K562 (cell line): ENCODE results near the gene TECPR1. TPM values are rescaled to one million over a fixed set of nuclear protein-coding genes. Genes with fewer than 3 reads are reported as not detected.

Experiments
- ATAC-seq: fragments of 200-7000 bp; cut with Tn5 transposase; 3 replicates; pipeline ENCODE4 v1.9.1; 2020; ENCODE audit warnings: moderate library complexity
- BruUV-seq: library from RNA; stranded (reverse); fragments of 400-500 nt; replicated peaks from 2 replicates; lab custom pipeline; 2021; lab: Mats Ljungman, UMichigan
- CTCF ChIA-PET: fragments of 300-600 bp; formaldehyde crosslinking; extraction: SDS; loops from one replicate; lab custom pipeline; 2021; ENCODE audit warnings: low intra/inter-chr PET ratio; lab: Yijun Ruan, JAX
- POLR2A ChIA-PET: fragments of 300-600, 350-650 bp; sonication (Branson Sonifier 250); formaldehyde crosslinking; extraction: SDS; loops from one replicate; lab custom pipeline; 2021; ENCODE audit warnings: antibody characterized with exemption, inconsistent platforms; lab: Yijun Ruan, JAX
- DNase-seq, 4 experiments: peaks; one replicate each; pipeline versions ENCODE4 v3.0.0 to v3.0.0-alpha.2; 2011 to 2018; ENCODE audit warnings: low spot score in 3 of 4, mixed read lengths in 3 of 4; ENCODE audit errors: extremely low read depth in 1 of 4
- FAIRE-seq: peaks from 2 replicates; lab custom pipeline; 2011; peaks lifted over from hg19 to GRCh38; lab: Jason Lieb, UNC
- H2AFZ ChIP-seq: 2 replicates; pipeline ENCODE4 v1.6.0; 2011; ENCODE audit warnings: low read depth, low read length, control low read depth, inconsistent platforms
- H3K27ac ChIP-seq: fragments of 200-600 bp; 3 replicates; pipeline ENCODE4 v1.8.0; 2011; ENCODE audit warnings: low read depth, mild to moderate bottlenecking, control low read depth, inconsistent platforms, low read length, moderate library complexity, mixed read lengths; ENCODE audit errors: extremely low read depth
- H3K27me3 ChIP-seq, 2 experiments: fragments of 300-600 bp in 1 of 2; 2 replicates in 1 of 2; 3 replicates in 1 of 2; pipeline versions ENCODE4 v1.6.0 to v1.8.0; 2011; ENCODE audit warnings: inconsistent platforms in 2 of 2, low read length in 2 of 2, mild to moderate bottlenecking in 1 of 2, mixed read lengths in 1 of 2, moderate library complexity in 1 of 2; ENCODE audit not compliant: control insufficient read depth in 2 of 2, insufficient read depth in 2 of 2
- H3K36me3 ChIP-seq: fragments of 300-600 bp; 3 replicates; pipeline ENCODE4 v1.8.0; 2011; ENCODE audit warnings: mild to moderate bottlenecking, low read length, inconsistent platforms; ENCODE audit not compliant: control insufficient read depth, insufficient read depth
- H3K4me1 ChIP-seq, 2 experiments: fragments of 200-600 bp in 1 of 2; replicated peaks in 1 of 2; 2 replicates in 1 of 2; 3 replicates in 1 of 2; pipeline versions ENCODE4 v1.5.1 to v1.8.0; 2011; ENCODE audit warnings: inconsistent platforms in 2 of 2, low read length in 2 of 2, mild to moderate bottlenecking in 1 of 2, mixed read lengths in 1 of 2, moderate library complexity in 1 of 2; ENCODE audit not compliant: control insufficient read depth in 2 of 2, insufficient read depth in 2 of 2
- H3K4me2 ChIP-seq: 2 replicates; pipeline ENCODE4 v1.6.1; 2011; ENCODE audit warnings: low read length, control low read depth, inconsistent platforms, mixed read lengths; ENCODE audit not compliant: insufficient read depth
- H3K4me3 ChIP-seq: fragments of 200-600 bp; sonication (generic), shearing (Covaris generic); 2 replicates; pipeline ENCODE4 v1.5.1; 2016; ENCODE audit warnings: control low read depth, inconsistent platforms
- H3K79me2 ChIP-seq: fragments of 200-600 bp; 3 replicates; pipeline ENCODE4 v1.8.0; 2011; ENCODE audit warnings: low read length, inconsistent platforms; ENCODE audit not compliant: control insufficient read depth, insufficient read depth
- H3K9ac ChIP-seq, 2 experiments: 2 replicates each; pipeline versions ENCODE4 v1.6.0 to v1.6.1; 2011; ENCODE audit warnings: low read depth in 2 of 2, low read length in 2 of 2, control low read depth in 1 of 2, inconsistent platforms in 1 of 2, mild to moderate bottlenecking in 1 of 2, mixed read lengths in 1 of 2; ENCODE audit not compliant: insufficient read depth in 1 of 2
- H3K9me1 ChIP-seq: one replicate; pipeline ENCODE4 v1.6.0; 2011; ENCODE audit warnings: inconsistent platforms, mild to moderate bottlenecking, low read length, moderate library complexity; ENCODE audit not compliant: control insufficient read depth, insufficient read depth
- H3K9me3 ChIP-seq: replicated peaks from 2 replicates; pipeline ENCODE4 v1.5.1; 2011; ENCODE audit warnings: low read depth, low read length, inconsistent platforms; ENCODE audit not compliant: control insufficient read depth, insufficient read depth
- H4K20me1 ChIP-seq: replicated peaks from 2 replicates; pipeline ENCODE4 v1.6.1; 2011; ENCODE audit warnings: low read length, inconsistent platforms, mixed read lengths; ENCODE audit not compliant: control insufficient read depth, insufficient read depth
- CC2D1A ChIP-seq: fragments of 450-650 bp; IDR thresholded peaks from 2 replicates; pipeline ENCODE4 v1.6.1; 2017; ENCODE audit warnings: mild to moderate bottlenecking
- POLR2G ChIP-seq: fragments of 200-400 bp; formaldehyde crosslinking; IDR thresholded peaks from 2 replicates; pipeline ENCODE4 v1.6.1; 2017; ENCODE audit warnings: low read depth, mild to moderate bottlenecking, antibody characterized with exemption, low read length, moderate library complexity
- SMC3 ChIP-seq: conservative IDR thresholded peaks from 2 replicates; pipeline ENCODE4 v1.6.1; 2011; ENCODE audit warnings: low read depth, low read length, improper control_type of control experiment; ENCODE audit not compliant: insufficient read depth
- WGBS: fragments of 100-300 bp; shearing (Covaris generic); methylation state at CpG from one replicate; pipeline ENCODE4 v1.1.6; 2016; ENCODE audit warnings: low coverage, mixed read lengths; ENCODE audit not compliant: insufficient coverage; ENCODE audit errors: missing lambda C conversion rate; 5-methylcytosine and 5-hydroxymethylcytosine counted together
- in situ Hi-C: fragments of 300-500 bp; cut with MboI; formaldehyde crosslinking; loops from 4 replicates; pipeline ENCODE4 v1.15.0; 2018; ENCODE audit warnings: inconsistent platforms, mixed read lengths
- intact Hi-C: fragments of 100-400 bp; cut with micrococcal nuclease; formaldehyde crosslinking; loops from 2 replicates; pipeline ENCODE4 v1.14.2; 2022
- polyA plus RNA-seq, 8 experiments: library from polyadenylated mRNA; depleted of rRNA in 4 of 8; stranded (reverse) in 5 of 8; unstranded in 3 of 8; fragments of >200 nt; fragmentation: Nextera tagmentation in 2 of 8; fragmentation: Illumina TruSeq in 1 of 8; extraction: Ambion mirVana in 2 of 8; extraction: Trizol in 1 of 8; gene quantifications; 2 replicates each; pipeline versions ENCODE4 v1.2.1 to v1.2.3, GENCODE V29; 2011 to 2014; ENCODE audit warnings: inconsistent platforms in 1 of 8, missing spikeins in 1 of 8
- total RNA-seq, 7 experiments: library from RNA; depleted of rRNA in 6 of 7; stranded (reverse); fragments of >200 nt in 6 of 7; fragmentation: Illumina TruSeq in 2 of 7; extraction: Trizol in 2 of 7; gene quantifications; 2 replicates each; pipeline versions ENCODE4 v1.2.1 to v1.2.3, GENCODE V29; 2011 to 2021; ENCODE audit warnings: low replicate concordance in 1 of 7
- TF ChIP-seq, protein P1 (sequence below), 2 experiments: fragments of 450-650 bp; formaldehyde crosslinking in 1 of 2; IDR thresholded peaks; 2 replicates each; pipeline versions ENCODE4 v1.4.0 to v1.6.1; 2014 to 2020; ENCODE audit warnings: mild to moderate bottlenecking in 2 of 2, borderline replicate concordance in 1 of 2, low read depth in 1 of 2
- TF ChIP-seq, protein P2 (sequence below): fragments of 200-400 bp; formaldehyde crosslinking; IDR thresholded peaks from 2 replicates; pipeline ENCODE4 v1.6.1; 2017; ENCODE audit warnings: mild to moderate bottlenecking, low read depth, low read length, moderate library complexity
- TF ChIP-seq, protein P3 (sequence below), 3 experiments: IDR thresholded peaks in 2 of 3; conservative IDR thresholded peaks in 1 of 3; 2 replicates each; pipeline ENCODE4 v1.5.1; 2011 to 2012; ENCODE audit warnings: low read length in 3 of 3, mild to moderate bottlenecking in 3 of 3, control low read depth in 2 of 3, improper control_type of control experiment in 1 of 3, inconsistent platforms in 1 of 3, low read depth in 1 of 3, mixed read lengths in 1 of 3, moderate library complexity in 1 of 3; ENCODE audit not compliant: insufficient read depth in 2 of 3

The TECPR1 gene
- total and polyA plus RNA-seq, 9 of the 15 experiments (the other 6 are each of a cell fraction or from before 2014, with no cell fraction given) = 0.17 to 15.0 (median 2.2) TPM

DNA sequence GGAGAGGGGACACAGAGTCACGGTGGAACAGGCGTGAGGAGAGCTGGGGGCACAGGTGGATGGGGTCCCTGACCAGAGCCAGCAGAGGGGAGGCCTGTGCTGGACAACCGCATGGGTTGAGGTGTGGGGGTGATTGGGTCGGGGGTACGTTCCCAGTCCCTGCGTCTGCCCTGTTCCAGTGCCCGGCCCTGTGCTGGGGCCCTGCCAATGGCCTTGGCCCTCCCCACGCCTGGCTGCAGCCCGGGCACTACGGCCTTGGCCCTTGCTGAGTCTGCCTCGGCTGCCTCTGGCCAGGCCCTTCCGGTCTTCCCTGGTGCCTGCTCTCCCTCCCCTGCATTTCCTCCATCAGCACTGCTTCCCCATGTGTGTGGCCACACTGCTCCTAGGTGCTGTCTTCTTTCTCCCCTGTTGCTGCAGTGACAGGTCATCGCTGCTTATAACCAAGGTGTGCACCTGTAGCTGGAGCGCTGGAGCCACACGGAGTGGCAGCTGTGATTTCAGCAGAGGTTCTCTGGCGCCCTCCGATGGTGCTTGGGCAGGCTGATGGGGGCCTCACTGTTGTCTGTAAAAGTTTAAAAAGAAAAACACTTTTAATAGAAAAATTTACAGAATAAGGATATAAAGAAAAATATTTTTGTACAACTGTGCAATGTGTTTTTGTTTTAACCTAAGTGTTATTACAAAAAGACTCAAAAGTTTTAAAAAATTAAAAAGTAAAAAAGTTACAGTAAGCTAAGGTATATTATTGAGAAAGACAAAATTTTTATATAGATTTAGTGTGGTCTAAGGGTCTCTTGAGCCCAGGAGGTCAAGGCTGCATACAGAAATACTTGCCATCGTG lies 86.0 kb downstream of the TECPR1 start:
- no peaks in the 10 kb centered on the region for H3K79me2 ChIP-seq
- BruUV-seq = no TSS peak
- in situ Hi-C loops (no loop called here), intact Hi-C loops (loop anchor here (1.0 to 5.0 kb wide), 3 partner anchors 60 to 145 kb away; partner anchors contain the start of gene LMTK2)
- peak; percentile 37 for FAIRE-seq
- no peaks in the 10 kb centered on the region for H3K9me1 ChIP-seq
- 52% methylated on average over 18 of the region's 18 CpGs for WGBS
- no peak overlapping the region for H2AFZ ChIP-seq
- peaks cover 0 to 9% of the 10 kb centered on the region in 2 experiments; a peak in 1 of 5 replicates for H3K4me1 ChIP-seq
- no peaks in the 10 kb centered on the region for H3K27me3 ChIP-seq
- peak; percentile 96 for ATAC-seq
- H4K20me1 ChIP-seq = peaks cover 18% of the 10 kb centered on the region; the same call in 1 of the 2 replicates
- no peak overlapping the region for H3K4me3 ChIP-seq
- no peak overlapping the region; a peak in 1 of 4 replicates for H3K9ac ChIP-seq
- peak in 3 of 4 experiments; percentile 33 to 61 (median 50) for DNase-seq
- H3K27ac ChIP-seq = no peak overlapping the region
- no peak overlapping the region for H3K4me2 ChIP-seq
- POLR2A ChIA-PET = interaction anchor here (0.7 to 5.2 kb wide), 3 partner anchors 10 to 293 kb away, joined by 3 to 37 read pairs (median 3); partner anchors contain the start of gene ASNS
- H3K36me3 ChIP-seq = no peaks in the 10 kb centered on the region; the same call in 2 of the 3 replicates
- CTCF ChIA-PET = interaction anchor here (0.6 to 6.7 kb wide), 2 partner anchors 144 to 150 kb away, joined by 3 to 94 read pairs; no protein-coding TSS in a partner anchor
- no peaks in the 10 kb centered on the region for H3K9me3 ChIP-seq
- TF ChIP-seq, protein P1, sequence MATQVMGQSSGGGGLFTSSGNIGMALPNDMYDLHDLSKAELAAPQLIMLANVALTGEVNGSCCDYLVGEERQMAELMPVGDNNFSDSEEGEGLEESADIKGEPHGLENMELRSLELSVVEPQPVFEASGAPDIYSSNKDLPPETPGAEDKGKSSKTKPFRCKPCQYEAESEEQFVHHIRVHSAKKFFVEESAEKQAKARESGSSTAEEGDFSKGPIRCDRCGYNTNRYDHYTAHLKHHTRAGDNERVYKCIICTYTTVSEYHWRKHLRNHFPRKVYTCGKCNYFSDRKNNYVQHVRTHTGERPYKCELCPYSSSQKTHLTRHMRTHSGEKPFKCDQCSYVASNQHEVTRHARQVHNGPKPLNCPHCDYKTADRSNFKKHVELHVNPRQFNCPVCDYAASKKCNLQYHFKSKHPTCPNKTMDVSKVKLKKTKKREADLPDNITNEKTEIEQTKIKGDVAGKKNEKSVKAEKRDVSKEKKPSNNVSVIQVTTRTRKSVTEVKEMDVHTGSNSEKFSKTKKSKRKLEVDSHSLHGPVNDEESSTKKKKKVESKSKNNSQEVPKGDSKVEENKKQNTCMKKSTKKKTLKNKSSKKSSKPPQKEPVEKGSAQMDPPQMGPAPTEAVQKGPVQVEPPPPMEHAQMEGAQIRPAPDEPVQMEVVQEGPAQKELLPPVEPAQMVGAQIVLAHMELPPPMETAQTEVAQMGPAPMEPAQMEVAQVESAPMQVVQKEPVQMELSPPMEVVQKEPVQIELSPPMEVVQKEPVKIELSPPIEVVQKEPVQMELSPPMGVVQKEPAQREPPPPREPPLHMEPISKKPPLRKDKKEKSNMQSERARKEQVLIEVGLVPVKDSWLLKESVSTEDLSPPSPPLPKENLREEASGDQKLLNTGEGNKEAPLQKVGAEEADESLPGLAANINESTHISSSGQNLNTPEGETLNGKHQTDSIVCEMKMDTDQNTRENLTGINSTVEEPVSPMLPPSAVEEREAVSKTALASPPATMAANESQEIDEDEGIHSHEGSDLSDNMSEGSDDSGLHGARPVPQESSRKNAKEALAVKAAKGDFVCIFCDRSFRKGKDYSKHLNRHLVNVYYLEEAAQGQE (IDR thresholded peaks at IDR 0.05; ENCODE audit: borderline replicate concordance) = peak; percentile 72
- TF ChIP-seq, protein P1 (CRISPR knock-in tag; IDR thresholded peaks at IDR 0.05; ENCODE audit: low read depth) = no peak
- peak; percentile 60 for TF ChIP-seq SMC3
- TF ChIP-seq, protein P2, sequence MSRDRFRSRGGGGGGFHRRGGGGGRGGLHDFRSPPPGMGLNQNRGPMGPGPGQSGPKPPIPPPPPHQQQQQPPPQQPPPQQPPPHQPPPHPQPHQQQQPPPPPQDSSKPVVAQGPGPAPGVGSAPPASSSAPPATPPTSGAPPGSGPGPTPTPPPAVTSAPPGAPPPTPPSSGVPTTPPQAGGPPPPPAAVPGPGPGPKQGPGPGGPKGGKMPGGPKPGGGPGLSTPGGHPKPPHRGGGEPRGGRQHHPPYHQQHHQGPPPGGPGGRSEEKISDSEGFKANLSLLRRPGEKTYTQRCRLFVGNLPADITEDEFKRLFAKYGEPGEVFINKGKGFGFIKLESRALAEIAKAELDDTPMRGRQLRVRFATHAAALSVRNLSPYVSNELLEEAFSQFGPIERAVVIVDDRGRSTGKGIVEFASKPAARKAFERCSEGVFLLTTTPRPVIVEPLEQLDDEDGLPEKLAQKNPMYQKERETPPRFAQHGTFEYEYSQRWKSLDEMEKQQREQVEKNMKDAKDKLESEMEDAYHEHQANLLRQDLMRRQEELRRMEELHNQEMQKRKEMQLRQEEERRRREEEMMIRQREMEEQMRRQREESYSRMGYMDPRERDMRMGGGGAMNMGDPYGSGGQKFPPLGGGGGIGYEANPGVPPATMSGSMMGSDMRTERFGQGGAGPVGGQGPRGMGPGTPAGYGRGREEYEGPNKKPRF = no peak
- peak; percentile 38; the same call in 1 of the 2 replicates for TF ChIP-seq POLR2G
- TF ChIP-seq CC2D1A = 0 out of 2 replicates have a peak, but pooled peaks have one; percentile 46
- TF ChIP-seq, protein P3, sequence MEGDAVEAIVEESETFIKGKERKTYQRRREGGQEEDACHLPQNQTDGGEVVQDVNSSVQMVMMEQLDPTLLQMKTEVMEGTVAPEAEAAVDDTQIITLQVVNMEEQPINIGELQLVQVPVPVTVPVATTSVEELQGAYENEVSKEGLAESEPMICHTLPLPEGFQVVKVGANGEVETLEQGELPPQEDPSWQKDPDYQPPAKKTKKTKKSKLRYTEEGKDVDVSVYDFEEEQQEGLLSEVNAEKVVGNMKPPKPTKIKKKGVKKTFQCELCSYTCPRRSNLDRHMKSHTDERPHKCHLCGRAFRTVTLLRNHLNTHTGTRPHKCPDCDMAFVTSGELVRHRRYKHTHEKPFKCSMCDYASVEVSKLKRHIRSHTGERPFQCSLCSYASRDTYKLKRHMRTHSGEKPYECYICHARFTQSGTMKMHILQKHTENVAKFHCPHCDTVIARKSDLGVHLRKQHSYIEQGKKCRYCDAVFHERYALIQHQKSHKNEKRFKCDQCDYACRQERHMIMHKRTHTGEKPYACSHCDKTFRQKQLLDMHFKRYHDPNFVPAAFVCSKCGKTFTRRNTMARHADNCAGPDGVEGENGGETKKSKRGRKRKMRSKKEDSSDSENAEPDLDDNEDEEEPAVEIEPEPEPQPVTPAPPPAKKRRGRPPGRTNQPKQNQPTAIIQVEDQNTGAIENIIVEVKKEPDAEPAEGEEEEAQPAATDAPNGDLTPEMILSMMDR (IDR thresholded peaks at IDR 0.05 in 2 of 3, conservative IDR thresholded peaks at IDR 0.05 in 1 of 3; ENCODE audit: insufficient read depth in 2 of 3, low read depth in 1 of 3, low read length in 3 of 3) = peak; percentile 75 to 81 (median 78)
